K562 (cell line): ENCODE results near the gene MLYCD. TPM values are rescaled to one million over a fixed set of nuclear protein-coding genes. Genes with fewer than 3 reads are reported as not detected.

Experiments
- ATAC-seq: fragments of 200-7000 bp; cut with Tn5 transposase; 3 replicates; pipeline ENCODE4 v1.9.1; 2020; ENCODE audit warnings: moderate library complexity
- BruUV-seq: library from RNA; stranded (reverse); fragments of 400-500 nt; replicated peaks from 2 replicates; lab custom pipeline; 2021; lab: Mats Ljungman, UMichigan
- CTCF ChIA-PET: fragments of 300-600 bp; formaldehyde crosslinking; extraction: SDS; loops from one replicate; lab custom pipeline; 2021; ENCODE audit warnings: low intra/inter-chr PET ratio; lab: Yijun Ruan, JAX
- POLR2A ChIA-PET: fragments of 300-600, 350-650 bp; sonication (Branson Sonifier 250); formaldehyde crosslinking; extraction: SDS; loops from one replicate; lab custom pipeline; 2021; ENCODE audit warnings: antibody characterized with exemption, inconsistent platforms; lab: Yijun Ruan, JAX
- DNase-seq, 4 experiments: peaks; one replicate each; pipeline versions ENCODE4 v3.0.0 to v3.0.0-alpha.2; 2011 to 2018; ENCODE audit warnings: low spot score in 3 of 4, mixed read lengths in 3 of 4; ENCODE audit errors: extremely low read depth in 1 of 4
- FAIRE-seq: peaks from 2 replicates; lab custom pipeline; 2011; peaks lifted over from hg19 to GRCh38; lab: Jason Lieb, UNC
- H2AFZ ChIP-seq: 2 replicates; pipeline ENCODE4 v1.6.0; 2011; ENCODE audit warnings: low read depth, low read length, control low read depth, inconsistent platforms
- H3K27ac ChIP-seq: fragments of 200-600 bp; 3 replicates; pipeline ENCODE4 v1.8.0; 2011; ENCODE audit warnings: low read depth, mild to moderate bottlenecking, control low read depth, inconsistent platforms, low read length, moderate library complexity, mixed read lengths; ENCODE audit errors: extremely low read depth
- H3K27me3 ChIP-seq, 2 experiments: fragments of 300-600 bp in 1 of 2; 2 replicates in 1 of 2; 3 replicates in 1 of 2; pipeline versions ENCODE4 v1.6.0 to v1.8.0; 2011; ENCODE audit warnings: inconsistent platforms in 2 of 2, low read length in 2 of 2, mild to moderate bottlenecking in 1 of 2, mixed read lengths in 1 of 2, moderate library complexity in 1 of 2; ENCODE audit not compliant: control insufficient read depth in 2 of 2, insufficient read depth in 2 of 2
- H3K36me3 ChIP-seq: fragments of 300-600 bp; 3 replicates; pipeline ENCODE4 v1.8.0; 2011; ENCODE audit warnings: mild to moderate bottlenecking, low read length, inconsistent platforms; ENCODE audit not compliant: control insufficient read depth, insufficient read depth
- H3K4me1 ChIP-seq, 2 experiments: fragments of 200-600 bp in 1 of 2; replicated peaks in 1 of 2; 2 replicates in 1 of 2; 3 replicates in 1 of 2; pipeline versions ENCODE4 v1.5.1 to v1.8.0; 2011; ENCODE audit warnings: inconsistent platforms in 2 of 2, low read length in 2 of 2, mild to moderate bottlenecking in 1 of 2, mixed read lengths in 1 of 2, moderate library complexity in 1 of 2; ENCODE audit not compliant: control insufficient read depth in 2 of 2, insufficient read depth in 2 of 2
- H3K4me2 ChIP-seq: 2 replicates; pipeline ENCODE4 v1.6.1; 2011; ENCODE audit warnings: low read length, control low read depth, inconsistent platforms, mixed read lengths; ENCODE audit not compliant: insufficient read depth
- H3K4me3 ChIP-seq: fragments of 200-600 bp; sonication (generic), shearing (Covaris generic); 2 replicates; pipeline ENCODE4 v1.5.1; 2016; ENCODE audit warnings: control low read depth, inconsistent platforms
- H3K79me2 ChIP-seq: fragments of 200-600 bp; 3 replicates; pipeline ENCODE4 v1.8.0; 2011; ENCODE audit warnings: low read length, inconsistent platforms; ENCODE audit not compliant: control insufficient read depth, insufficient read depth
- H3K9ac ChIP-seq, 2 experiments: 2 replicates each; pipeline versions ENCODE4 v1.6.0 to v1.6.1; 2011; ENCODE audit warnings: low read depth in 2 of 2, low read length in 2 of 2, control low read depth in 1 of 2, inconsistent platforms in 1 of 2, mild to moderate bottlenecking in 1 of 2, mixed read lengths in 1 of 2; ENCODE audit not compliant: insufficient read depth in 1 of 2
- H3K9me1 ChIP-seq: one replicate; pipeline ENCODE4 v1.6.0; 2011; ENCODE audit warnings: inconsistent platforms, mild to moderate bottlenecking, low read length, moderate library complexity; ENCODE audit not compliant: control insufficient read depth, insufficient read depth
- H3K9me3 ChIP-seq: replicated peaks from 2 replicates; pipeline ENCODE4 v1.5.1; 2011; ENCODE audit warnings: low read depth, low read length, inconsistent platforms; ENCODE audit not compliant: control insufficient read depth, insufficient read depth
- H4K20me1 ChIP-seq: replicated peaks from 2 replicates; pipeline ENCODE4 v1.6.1; 2011; ENCODE audit warnings: low read length, inconsistent platforms, mixed read lengths; ENCODE audit not compliant: control insufficient read depth, insufficient read depth
- CAMTA2 ChIP-seq: fragments of 250-450 bp; sonication (Bioruptor Pico); conservative IDR thresholded peaks from 2 replicates; pipeline ENCODE4 v1.5.1; 2022
- COPS2 ChIP-seq: fragments of 450-650 bp; conservative IDR thresholded peaks from 2 replicates; pipeline ENCODE4 v1.6.1; 2016; ENCODE audit warnings: mild to moderate bottlenecking, moderate library complexity
- CTBP1 ChIP-seq: fragments of 450-650 bp; IDR thresholded peaks from 2 replicates; pipeline ENCODE4 v1.6.1; 2016; ENCODE audit warnings: borderline replicate concordance
- ELK1 ChIP-seq: sonication (generic); formaldehyde crosslinking; IDR thresholded peaks from 2 replicates; pipeline ENCODE4 v1.8.1; 2022; ENCODE audit warnings: missing genetic modification reagents
- GTF2B ChIP-seq: IDR thresholded peaks from 2 replicates; pipeline ENCODE4 v1.6.1; 2011; ENCODE audit not compliant: insufficient read length; ENCODE audit errors: extremely low read depth
- GTF2F1 ChIP-seq: IDR thresholded peaks from 2 replicates; pipeline ENCODE4 v1.6.1; 2011; ENCODE audit warnings: low read depth, low read length, improper control_type of control experiment
- POLR2AphosphoS2 ChIP-seq: IDR thresholded peaks from 2 replicates; pipeline ENCODE4 v1.6.1; 2012; ENCODE audit warnings: low read length, improper control_type of control experiment
- SETDB1 ChIP-seq: IDR thresholded peaks from one replicate; pipeline ENCODE4 v1.6.1; 2012; ENCODE audit warnings: low read length, control low read depth, inconsistent platforms
- SIX5 ChIP-seq, 2 experiments: IDR thresholded peaks; 2 replicates each; pipeline ENCODE4 v1.6.1; 2011; ENCODE audit warnings: low read length in 2 of 2, borderline replicate concordance in 1 of 2, low read depth in 1 of 2, mild to moderate bottlenecking in 1 of 2, moderate library complexity in 1 of 2; ENCODE audit not compliant: insufficient read depth in 1 of 2
- SRSF7 ChIP-seq: fragments of 200-400 bp; formaldehyde crosslinking; optimal IDR thresholded peaks from 2 replicates; pipeline ENCODE3; 2017; ENCODE audit warnings: mild to moderate bottlenecking, low read depth, low read length
- SUPT5H ChIP-seq: fragments of 450-650 bp; IDR thresholded peaks from 2 replicates; pipeline ENCODE4 v1.6.1; 2016
- ZFX ChIP-seq: sonication (generic); formaldehyde crosslinking; IDR thresholded peaks from 2 replicates; pipeline ENCODE4 v1.8.0; 2022; ENCODE audit warnings: mild to moderate bottlenecking, missing genetic modification reagents, moderate library complexity
- WGBS: fragments of 100-300 bp; shearing (Covaris generic); methylation state at CpG from one replicate; pipeline ENCODE4 v1.1.6; 2016; ENCODE audit warnings: low coverage, mixed read lengths; ENCODE audit not compliant: insufficient coverage; ENCODE audit errors: missing lambda C conversion rate; 5-methylcytosine and 5-hydroxymethylcytosine counted together
- in situ Hi-C: fragments of 300-500 bp; cut with MboI; formaldehyde crosslinking; loops from 4 replicates; pipeline ENCODE4 v1.15.0; 2018; ENCODE audit warnings: inconsistent platforms, mixed read lengths
- intact Hi-C: fragments of 100-400 bp; cut with micrococcal nuclease; formaldehyde crosslinking; loops from 2 replicates; pipeline ENCODE4 v1.14.2; 2022
- polyA plus RNA-seq, 8 experiments: library from polyadenylated mRNA; depleted of rRNA in 4 of 8; stranded (reverse) in 5 of 8; unstranded in 3 of 8; fragments of >200 nt; fragmentation: Nextera tagmentation in 2 of 8; fragmentation: Illumina TruSeq in 1 of 8; extraction: Ambion mirVana in 2 of 8; extraction: Trizol in 1 of 8; gene quantifications; 2 replicates each; pipeline versions ENCODE4 v1.2.1 to v1.2.3, GENCODE V29; 2011 to 2014; ENCODE audit warnings: inconsistent platforms in 1 of 8, missing spikeins in 1 of 8
- total RNA-seq, 7 experiments: library from RNA; depleted of rRNA in 6 of 7; stranded (reverse); fragments of >200 nt in 6 of 7; fragmentation: Illumina TruSeq in 2 of 7; extraction: Trizol in 2 of 7; gene quantifications; 2 replicates each; pipeline versions ENCODE4 v1.2.1 to v1.2.3, GENCODE V29; 2011 to 2021; ENCODE audit warnings: low replicate concordance in 1 of 7

The MLYCD gene
- total and polyA plus RNA-seq, 9 of the 15 experiments (the other 6 are each of a cell fraction or from before 2014, with no cell fraction given) = 0.15 to 2.0 (median 1.0) TPM

GRCh38 chr16:83912519-83913244 is 13.8 kb downstream of the MLYCD start:
- BruUV-seq = no TSS peak

GRCh38 chr16:83913245-83913633 is 14.3 kb downstream of the MLYCD start:
- no peaks in the 10 kb centered on the region for H3K9me3 ChIP-seq
- ATAC-seq = no peak
- H4K20me1 ChIP-seq = no peaks in the 10 kb centered on the region
- no peak overlapping the region for H2AFZ ChIP-seq
- FAIRE-seq = no peak
- no peak overlapping the region; a peak in 1 of 4 replicates for H3K9ac ChIP-seq
- H3K27ac ChIP-seq = no peak overlapping the region
- intact Hi-C loops = no loop called here
- no TSS peak for BruUV-seq
- CTCF ChIA-PET = no interaction called here
- peaks cover 0 to 7% of the 10 kb centered on the region in 2 experiments; a peak in 3 of 5 replicates for H3K27me3 ChIP-seq
- no peaks in the 10 kb centered on the region for H3K9me1 ChIP-seq
- H3K4me2 ChIP-seq = no peak overlapping the region
- peaks cover 0 to 10% of the 10 kb centered on the region in 2 experiments; a peak in 2 of 5 replicates for H3K4me1 ChIP-seq
- POLR2A ChIA-PET = interaction anchor here (0.9 to 2.0 kb wide), 3 partner anchors 12 to 16 kb away, joined by 3 to 9 read pairs (median 6); partner anchors contain the start of gene MLYCD
- H3K79me2 ChIP-seq = no peaks in the 10 kb centered on the region
- 66% methylated on average over 14 of the region's 15 CpGs for WGBS
- no peak for DNase-seq
- H3K4me3 ChIP-seq = no peak overlapping the region
- H3K36me3 ChIP-seq = no peaks in the 10 kb centered on the region
- in situ Hi-C loops = no loop called here
- no peak for TF ChIP-seq ZFX (CRISPR knock-in tag)
- no peak for TF ChIP-seq ELK1
- no peak for TF ChIP-seq SETDB1
- TF ChIP-seq SIX5 (IDR thresholded peaks at IDR 0.05; ENCODE audit: borderline replicate concordance in 1 of 2, insufficient read depth in 1 of 2, low read depth in 1 of 2, low read length in 2 of 2) = no peak
- no peak for TF ChIP-seq CTBP1
- no peak for TF ChIP-seq SRSF7
- no peak for TF ChIP-seq COPS2
- TF ChIP-seq POLR2AphosphoS2 = no peak
- TF ChIP-seq SUPT5H = no peak
- no peak for TF ChIP-seq GTF2F1
- TF ChIP-seq CAMTA2 (CRISPR knock-in tag) = no peak

More at GRCh38 chr16:83912519-83913244, 13.8 kb downstream of the MLYCD start:
- Histone ChIP-seq H3K4me1 (peaks cover 0 to 10% of the 10 kb centered on the region in 2 experiments; a peak in 2 of 5 replicates), H3K27me3 (peaks cover 0 to 6% of the 10 kb centered on the region in 2 experiments; a peak in 2 of 5 replicates), H3K27ac (no peak overlapping the region), H3K9me1 (no peaks in the 10 kb centered on the region), H2AFZ (no peak overlapping the region), H4K20me1 (no peaks in the 10 kb centered on the region), H3K4me2 (no peak overlapping the region), H3K9me3 (no peaks in the 10 kb centered on the region), H3K4me3 (no peak overlapping the region), H3K79me2 (no peaks in the 10 kb centered on the region), H3K9ac (no peak overlapping the region), H3K36me3 (no peaks in the 10 kb centered on the region)
- POLR2A ChIA-PET = interaction anchor here (0.9 to 2.0 kb wide), 3 partner anchors 11 to 17 kb away, joined by 3 to 9 read pairs (median 6); partner anchors contain the start of gene MLYCD
- FAIRE-seq (peak; percentile 11), ATAC-seq (no peak), DNase-seq (no peak)
- intact Hi-C loops (no loop called here), in situ Hi-C loops (no loop called here)
- no peak for TF ChIP-seq GTF2B
- WGBS = 49% methylated on average over 11 of the region's 12 CpGs
- CTCF ChIA-PET = no interaction called here
